Natural killer cell treated with Interleukin-12 subunit alpha and Interleukin-12 subunit beta and Interleukin-15 and Interleukin-18, amount 100 ng/mL, for 72 hours (primary cell): ENCODE measurements around the gene LST1. TPM values are rescaled to one million over a fixed set of nuclear protein-coding genes. Genes with fewer than 3 reads are reported as not detected.

Experiments
- total RNA-seq, 2 donors: library from RNA; stranded (reverse); gene quantifications; one replicate each; pipeline ENCODE4 v1.2.3, GENCODE V29; 2022

Gene LST1
- total RNA-seq, 2 donors from 2014 or later = 15.5 to 34.6 TPM

Other genes starting within 250 kb of the LST1 start
- 1,000 to 10,000 TPM; 3,852 to 7,384 TPM for gene HLA-B, start 229.1 kb upstream of the LST1 start, total RNA-seq
- 10 to 100 TPM; 14.2 to 16.9 TPM for gene MICA, start 182.7 kb upstream of the LST1 start, total RNA-seq
- gene MICB, start 88.1 kb upstream of the LST1 start, total RNA-seq = 10 to 100 TPM; 34.9 to 37.4 TPM
- not detected for gene MCCD1, start 57.3 kb upstream of the LST1 start, total RNA-seq
- gene DDX39B, start 44.3 kb upstream of the LST1 start, total RNA-seq = 100 to 1,000 TPM; 469 to 713 TPM
- gene ATP6V1G2, start 39.7 kb upstream of the LST1 start, total RNA-seq = 1 to 10 TPM; 1.4 to 2.3 TPM
- 10 to 100 TPM; 16.8 to 17.0 TPM for gene NFKBIL1, start 38.7 kb upstream of the LST1 start, total RNA-seq
- gene LTA, start 14.0 kb upstream of the LST1 start, total RNA-seq = 1,000 to 10,000 TPM; 1,187 to 3,727 TPM
- 100 to 1,000 TPM; 320 to 420 TPM for gene TNF, start 10.7 kb upstream of the LST1 start, total RNA-seq
- gene LTB, start 3.9 kb upstream of the LST1 start, total RNA-seq = 100 to 1,000 TPM; 110 to 153 TPM
- 10 to 100 TPM; 65.5 to 91.6 TPM for gene NCR3, start 6.7 kb downstream of the LST1 start, total RNA-seq
- gene AIF1, start 29.0 kb downstream of the LST1 start, total RNA-seq = 10 to 100 TPM in 1 of 2 donors, 1 to 10 TPM in 1; 9.3 to 20.0 TPM
- gene PRRC2A, start 34.4 kb downstream of the LST1 start, total RNA-seq = 100 to 1,000 TPM; 224 to 345 TPM
- gene BAG6, start 66.4 kb downstream of the LST1 start, total RNA-seq = 100 to 1,000 TPM; 284 to 337 TPM
- gene APOM, start 69.6 kb downstream of the LST1 start, total RNA-seq = 1 to 10 TPM in 1 of 2 donors, under 1 TPM in 1; 0.76 to 1.3 TPM
- 10 to 100 TPM; 26.9 to 34.0 TPM for gene C6orf47, start 74.5 kb downstream of the LST1 start, total RNA-seq
- 10 to 100 TPM; 34.5 to 40.9 TPM for gene GPANK1, start 78.7 kb downstream of the LST1 start, total RNA-seq
- 100 to 1,000 TPM; 205 to 247 TPM for gene CSNK2B, start 79.8 kb downstream of the LST1 start, total RNA-seq
- 10 to 100 TPM; 24.0 to 37.9 TPM for gene LY6G5B, start 83.7 kb downstream of the LST1 start, total RNA-seq
- gene LY6G5C, start 94.8 kb downstream of the LST1 start, total RNA-seq = 1 to 10 TPM; 5.4 to 8.8 TPM
- 10 to 100 TPM; 60.6 to 77.5 TPM for gene ABHD16A, start 117.0 kb downstream of the LST1 start, total RNA-seq
- not detected for gene LY6G6F, start 120.6 kb downstream of the LST1 start, total RNA-seq
- not detected for gene LY6G6D, start 129.1 kb downstream of the LST1 start, total RNA-seq
- gene LY6G6C, start 135.5 kb downstream of the LST1 start, total RNA-seq = not detected
- gene MPIG6B, start 137.1 kb downstream of the LST1 start, total RNA-seq = under 1 TPM in 1 of 2 donors, not detected in 1; 0.21 TPM
- gene DDAH2, start 143.0 kb downstream of the LST1 start, total RNA-seq = 10 to 100 TPM; 18.8 to 24.4 TPM
- 100 to 1,000 TPM; 468 to 581 TPM for gene CLIC1, start 150.3 kb downstream of the LST1 start, total RNA-seq
- gene MSH5, start 153.7 kb downstream of the LST1 start, total RNA-seq = 100 to 1,000 TPM in 1 of 2 donors, 10 to 100 TPM in 1; 36.2 to 154 TPM
- gene SAPCD1, start 176.4 kb downstream of the LST1 start, total RNA-seq = 10 to 100 TPM in 1 of 2 donors, 1 to 10 TPM in 1; 9.2 to 25.2 TPM
- 1 to 10 TPM; 1.4 to 2.1 TPM for gene VWA7, start 191.1 kb downstream of the LST1 start, total RNA-seq
- gene VARS1, start 209.5 kb downstream of the LST1 start, total RNA-seq = 100 to 1,000 TPM in 1 of 2 donors, 10 to 100 TPM in 1; 90.7 to 226 TPM
- 100 to 1,000 TPM in 1 of 2 donors, 10 to 100 TPM in 1; 94.6 to 113 TPM for gene LSM2, start 220.7 kb downstream of the LST1 start, total RNA-seq
- 1 to 10 TPM; 1.7 to 4.1 TPM for gene HSPA1L, start 229.0 kb downstream of the LST1 start, total RNA-seq
- gene HSPA1A, start 229.3 kb downstream of the LST1 start, total RNA-seq = 100 to 1,000 TPM; 160 to 262 TPM
- 100 to 1,000 TPM; 107 to 113 TPM for gene HSPA1B, start 241.5 kb downstream of the LST1 start, total RNA-seq